H9 (cell line): ENCODE results near the gene NFATC1. TPM values are rescaled to one million over a fixed set of nuclear protein-coding genes. Genes with fewer than 3 reads are reported as not detected.
"Not testable (repeated sequence)": the region's sequence is repeated elsewhere in the genome, so short reads cannot be mapped to it uniquely, and the experiment has no call there.

Experiments used
- DNase-seq: peaks from one replicate; pipeline ENCODE4 v3.0.0-alpha.2; 2017
- H2AFZ ChIP-seq: one replicate; pipeline ENCODE4 v1.6.1; 2013; ENCODE audit warnings: mild to moderate bottlenecking, low read length, control low read depth, moderate library complexity
- H2AK5ac ChIP-seq: 2 replicates; pipeline ENCODE4 v1.6.1; 2013; ENCODE audit warnings: low read length, control low read depth, mixed read lengths; ENCODE audit not compliant: insufficient read length
- H2BK120ac ChIP-seq: one replicate; pipeline ENCODE4 v1.6.1; 2013; ENCODE audit warnings: low read depth, mild to moderate bottlenecking, low read length, control low read depth, inconsistent platforms; ENCODE audit not compliant: poor library complexity, severe bottlenecking
- H2BK12ac ChIP-seq: 2 replicates; pipeline ENCODE4 v1.6.1; 2013; ENCODE audit warnings: low read length, control low read depth, mixed read lengths, low read depth; ENCODE audit not compliant: insufficient read length
- H2BK15ac ChIP-seq: 2 replicates; pipeline ENCODE4 v1.6.1; 2013; ENCODE audit warnings: low read depth, low read length, control low read depth
- H2BK20ac ChIP-seq: one replicate; pipeline ENCODE4 v1.6.1; 2013; ENCODE audit warnings: low read depth, mild to moderate bottlenecking, low read length, control low read depth, inconsistent platforms; ENCODE audit not compliant: poor library complexity, severe bottlenecking
- H2BK5ac ChIP-seq: 2 replicates; pipeline ENCODE4 v1.6.1; 2013; ENCODE audit warnings: low read length, control low read depth, mixed read lengths; ENCODE audit not compliant: insufficient read length
- H3K14ac ChIP-seq: 2 replicates; pipeline ENCODE4 v1.6.1; 2013; ENCODE audit warnings: low read length, control low read depth; ENCODE audit not compliant: insufficient read depth
- H3K18ac ChIP-seq: 2 replicates; pipeline ENCODE4 v1.6.1; 2013; ENCODE audit warnings: low read depth, mild to moderate bottlenecking, mixed read lengths, low read length, control low read depth; ENCODE audit not compliant: insufficient read length
- H3K23ac ChIP-seq: 2 replicates; pipeline ENCODE4 v1.6.1; 2013; ENCODE audit warnings: low read length, control low read depth, mixed read lengths, low read depth; ENCODE audit not compliant: insufficient read length
- H3K23me2 ChIP-seq: 2 replicates; pipeline ENCODE4 v1.6.1; 2013; ENCODE audit warnings: low read depth, mild to moderate bottlenecking, mixed read lengths, low read length, control low read depth; ENCODE audit not compliant: insufficient read length, poor library complexity, severe bottlenecking
- H3K27ac ChIP-seq: 2 replicates; pipeline ENCODE4 v1.5.1; 2013; ENCODE audit warnings: low read length, control low read depth, mixed read lengths, low read depth; ENCODE audit not compliant: insufficient read length
- H3K27me3 ChIP-seq: 2 replicates; pipeline ENCODE4 v1.6.1; 2013; ENCODE audit warnings: low read length, control low read depth, inconsistent platforms; ENCODE audit not compliant: insufficient read depth
- H3K4ac ChIP-seq: 2 replicates; pipeline ENCODE4 v1.6.1; 2013; ENCODE audit warnings: low read depth, mild to moderate bottlenecking, control low read depth, inconsistent platforms, low read length, moderate library complexity
- H3K4me1 ChIP-seq: 2 replicates; pipeline ENCODE4 v1.6.1; 2013; ENCODE audit warnings: low read length, control low read depth, inconsistent platforms; ENCODE audit not compliant: insufficient read depth
- H3K4me2 ChIP-seq: 2 replicates; pipeline ENCODE4 v1.6.1; 2013; ENCODE audit warnings: low read length, control low read depth, mixed read lengths; ENCODE audit not compliant: insufficient read length, insufficient read depth
- H3K56ac ChIP-seq: 2 replicates; pipeline ENCODE4 v1.6.1; 2013; ENCODE audit warnings: low read depth, mild to moderate bottlenecking, mixed read lengths, low read length, control low read depth; ENCODE audit not compliant: insufficient read length
- H3K79me1 ChIP-seq: 2 replicates; pipeline ENCODE4 v1.6.1; 2013; ENCODE audit warnings: low read depth, mild to moderate bottlenecking, moderate library complexity, low read length, control low read depth, inconsistent platforms; ENCODE audit not compliant: insufficient read depth, poor library complexity, severe bottlenecking
- H3K79me2 ChIP-seq: 2 replicates; pipeline ENCODE4 v1.6.1; 2013; ENCODE audit warnings: low read length, control low read depth, inconsistent platforms; ENCODE audit not compliant: insufficient read depth
- H3K9ac ChIP-seq: 2 replicates; pipeline ENCODE4 v1.6.1; 2013; ENCODE audit warnings: low read length, control low read depth, mixed read lengths; ENCODE audit not compliant: insufficient read length; ENCODE audit errors: extremely low read depth
- H3K9me3 ChIP-seq: one replicate; pipeline ENCODE4 v1.6.1; 2013; ENCODE audit warnings: low read depth, low read length, inconsistent platforms; ENCODE audit not compliant: control insufficient read depth
- H3T11ph ChIP-seq: one replicate; pipeline ENCODE4 v1.6.1; 2013; ENCODE audit warnings: mild to moderate bottlenecking, low read length, control low read depth, inconsistent platforms
- H4K20me1 ChIP-seq: one replicate; pipeline ENCODE4 v1.6.1; 2013; ENCODE audit not compliant: control insufficient read depth, insufficient read length, insufficient read depth
- H4K5ac ChIP-seq: 2 replicates; pipeline ENCODE4 v1.6.1; 2013; ENCODE audit warnings: low read depth, mild to moderate bottlenecking, mixed read lengths, low read length, control low read depth; ENCODE audit not compliant: insufficient read length
- H4K8ac ChIP-seq: replicated peaks from 2 replicates; pipeline ENCODE4 v1.6.1; 2013; ENCODE audit warnings: low read length, control low read depth, mixed read lengths, low read depth; ENCODE audit not compliant: insufficient read length
- H4K91ac ChIP-seq: 2 replicates; pipeline ENCODE4 v1.6.1; 2013; ENCODE audit warnings: low read depth, mild to moderate bottlenecking, moderate library complexity, mixed read lengths, low read length, control low read depth; ENCODE audit not compliant: insufficient read length
- H3K27ac Mint-ChIP-seq, 3 experiments: 2 replicates in 2 of 3; 3 replicates in 1 of 3; pipeline ENCODE4 v1.8.0; 2020 to 2021; ENCODE audit warnings: mixed read lengths in 3 of 3, mild to moderate bottlenecking in 1 of 3, moderate library complexity in 1 of 3
- H3K27me3 Mint-ChIP-seq: 2 replicates; pipeline ENCODE4 v1.8.0; 2021; ENCODE audit warnings: low read depth, mild to moderate bottlenecking, moderate library complexity, mixed read lengths
- H3K36me3 Mint-ChIP-seq, 3 experiments: 2 replicates in 2 of 3; 3 replicates in 1 of 3; pipeline ENCODE4 v1.8.0; 2020 to 2021; ENCODE audit warnings: low read depth in 3 of 3, mixed read lengths in 3 of 3; ENCODE audit not compliant: insufficient read depth in 1 of 3
- H3K4me1 Mint-ChIP-seq, 2 experiments: 2 replicates each; pipeline ENCODE4 v1.8.0; 2020; ENCODE audit warnings: mixed read lengths in 2 of 2
- H3K4me3 Mint-ChIP-seq, 2 experiments: 2 replicates in 1 of 2; 3 replicates in 1 of 2; pipeline ENCODE4 v1.8.0; 2020 to 2021; ENCODE audit warnings: mild to moderate bottlenecking in 2 of 2, mixed read lengths in 2 of 2, moderate library complexity in 1 of 2
- H3K9me3 Mint-ChIP-seq, 2 experiments: 2 replicates in 1 of 2; 3 replicates in 1 of 2; pipeline ENCODE4 v1.8.0; 2020; ENCODE audit warnings: mild to moderate bottlenecking in 2 of 2, mixed read lengths in 2 of 2, moderate library complexity in 1 of 2
- WGBS: extraction: QIAGEN DNeasy Blood & Tissue Kit; methylation state at CpG from one replicate; pipeline ENCODE4 v1.1.7; 2013; ENCODE audit warnings: missing lambda C conversion rate, low lambda C conversion rate, mixed read lengths; ENCODE audit not compliant: insufficient read length; ENCODE audit errors: extremely low coverage; 5-methylcytosine and 5-hydroxymethylcytosine counted together
- total RNA-seq: library from RNA; stranded (reverse); gene quantifications from 2 replicates; pipeline ENCODE4 v1.2.1, GENCODE V29; 2021
- TF ChIP-seq, protein P1 (sequence below): fragments of 200-600 bp; sonication (generic); conservative IDR thresholded peaks from 3 replicates; pipeline ENCODE4 v1.8.0; 2021; ENCODE audit warnings: antibody characterized with exemption, mild to moderate bottlenecking

Gene NFATC1
- total RNA-seq, 1 experiment from 2014 or later, result 5.5 TPM

DNA sequence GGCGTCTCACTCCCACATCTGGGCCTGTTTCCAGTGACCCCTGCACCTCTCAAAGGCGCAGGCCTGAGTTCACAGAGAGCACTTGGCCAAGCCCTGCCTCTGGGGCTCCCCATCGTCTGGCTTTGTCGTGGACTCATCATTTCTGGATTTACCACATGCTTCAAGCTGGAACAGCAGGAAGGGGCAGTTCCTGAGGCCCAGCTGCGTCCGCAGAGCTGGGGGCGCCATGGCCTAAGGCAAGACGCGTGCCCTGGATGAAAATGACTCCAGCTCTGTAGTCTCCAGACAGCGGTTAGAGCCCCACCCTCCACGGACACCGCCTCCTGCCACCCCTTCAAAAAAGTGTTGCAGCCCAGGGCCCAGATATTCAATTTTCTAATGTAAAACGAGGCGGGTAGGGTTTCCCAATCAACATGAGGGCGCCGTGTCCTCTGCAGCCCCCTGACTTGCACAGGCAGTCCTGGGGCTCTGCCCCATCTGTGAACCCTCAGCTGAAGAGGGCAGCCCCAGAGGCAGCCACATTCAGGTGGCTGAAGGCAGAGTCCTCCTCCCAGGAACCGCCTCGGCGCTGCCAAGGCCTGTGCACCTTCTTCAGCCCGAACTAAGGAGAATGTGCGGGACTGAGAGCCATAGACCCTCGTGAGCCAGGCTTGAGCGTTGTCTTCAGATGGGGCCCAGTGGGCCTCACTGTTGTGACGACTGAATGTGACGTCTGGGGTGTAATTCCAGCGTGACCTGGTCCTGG is 85.5 kb downstream of the NFATC1 start:
- H3K4me1 Mint-ChIP-seq, result peaks cover 7 to 8% of the 10 kb centered on the region in 2 experiments; a peak in 2 of 4 replicates
- Histone ChIP-seq H3K14ac (no peak overlapping the region; the same call in 1 of the 2 replicates), H2BK12ac (no peak overlapping the region), H3K9ac (no peak overlapping the region), H4K20me1 (peaks cover 3% of the 10 kb centered on the region), H3K79me2 (no peaks in the 10 kb centered on the region), H3K4me1 (no peaks in the 10 kb centered on the region), H3K4me2 (no peak overlapping the region), H3K18ac (no peak overlapping the region), H2BK20ac (no peak overlapping the region), H3K9me3 (no peaks in the 10 kb centered on the region), H2AK5ac (no peak overlapping the region), H3K4ac (no peak overlapping the region), H3T11ph (no peak overlapping the region), H3K23ac (no peak overlapping the region), H3K56ac (no peak overlapping the region), H3K23me2 (no peaks in the 10 kb centered on the region), H3K79me1 (no peaks in the 10 kb centered on the region), H4K91ac (no peak overlapping the region), H2AFZ (no peak overlapping the region), H3K27me3 (no peaks in the 10 kb centered on the region), H4K8ac (no peak overlapping the region), H2BK15ac (no peak overlapping the region), H2BK5ac (no peak overlapping the region), H4K5ac (no peak overlapping the region), H2BK120ac (no peak overlapping the region), H3K27ac (no peak overlapping the region)
- H3K27ac Mint-ChIP-seq, result no peak overlapping the region
- no peaks in the 10 kb centered on the region for H3K27me3 Mint-ChIP-seq
- no peaks in the 10 kb centered on the region; a peak in 1 of 7 replicates for H3K36me3 Mint-ChIP-seq
- H3K4me3 Mint-ChIP-seq, result no peak overlapping the region
- no CpG with 5 or more reads among the region's 26 CpGs for WGBS
- TF ChIP-seq, protein P1, sequence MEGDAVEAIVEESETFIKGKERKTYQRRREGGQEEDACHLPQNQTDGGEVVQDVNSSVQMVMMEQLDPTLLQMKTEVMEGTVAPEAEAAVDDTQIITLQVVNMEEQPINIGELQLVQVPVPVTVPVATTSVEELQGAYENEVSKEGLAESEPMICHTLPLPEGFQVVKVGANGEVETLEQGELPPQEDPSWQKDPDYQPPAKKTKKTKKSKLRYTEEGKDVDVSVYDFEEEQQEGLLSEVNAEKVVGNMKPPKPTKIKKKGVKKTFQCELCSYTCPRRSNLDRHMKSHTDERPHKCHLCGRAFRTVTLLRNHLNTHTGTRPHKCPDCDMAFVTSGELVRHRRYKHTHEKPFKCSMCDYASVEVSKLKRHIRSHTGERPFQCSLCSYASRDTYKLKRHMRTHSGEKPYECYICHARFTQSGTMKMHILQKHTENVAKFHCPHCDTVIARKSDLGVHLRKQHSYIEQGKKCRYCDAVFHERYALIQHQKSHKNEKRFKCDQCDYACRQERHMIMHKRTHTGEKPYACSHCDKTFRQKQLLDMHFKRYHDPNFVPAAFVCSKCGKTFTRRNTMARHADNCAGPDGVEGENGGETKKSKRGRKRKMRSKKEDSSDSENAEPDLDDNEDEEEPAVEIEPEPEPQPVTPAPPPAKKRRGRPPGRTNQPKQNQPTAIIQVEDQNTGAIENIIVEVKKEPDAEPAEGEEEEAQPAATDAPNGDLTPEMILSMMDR, result no peak
- no peaks in the 10 kb centered on the region for H3K9me3 Mint-ChIP-seq
- DNase-seq, result no peak

DNA sequence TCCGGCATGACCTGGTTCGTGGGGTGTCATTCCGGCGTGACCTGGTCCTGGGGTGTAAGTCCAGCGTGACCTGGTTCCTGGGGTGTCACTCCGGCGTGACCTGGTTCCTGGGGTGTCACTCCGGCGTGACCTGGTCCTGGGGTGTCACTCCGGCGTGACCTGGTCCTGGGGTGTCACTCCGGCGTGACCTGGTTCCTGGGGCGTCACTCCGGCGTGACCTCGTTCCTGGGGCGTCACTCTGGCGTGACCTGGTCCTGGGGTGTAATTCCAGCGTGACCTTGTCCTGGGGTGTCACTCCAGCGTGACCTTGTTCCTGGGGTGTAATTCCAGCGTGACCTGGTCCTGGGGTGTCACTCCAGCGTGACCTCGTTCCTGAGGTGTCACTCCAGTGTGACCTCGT is 87.7 kb downstream of the NFATC1 start:
- whole genome bisulfite sequencing, result no CpG with 5 or more reads among the region's 25 CpGs

More for the DNA sequence above, 87.7 kb downstream of the NFATC1 start:
- not testable (repeated sequence) for H4K91ac ChIP-seq, H4K8ac ChIP-seq, H4K5ac ChIP-seq, H2AK5ac ChIP-seq, H3K4me2 ChIP-seq, H3K4me1 ChIP-seq, H3K79me2 ChIP-seq, H3K23me2 ChIP-seq, H3K27ac ChIP-seq, H3T11ph ChIP-seq, H3K18ac ChIP-seq, H3K4me1 Mint-ChIP-seq, H3K9me3 Mint-ChIP-seq, H2AFZ ChIP-seq, H3K79me1 ChIP-seq, H2BK20ac ChIP-seq, H3K4me3 Mint-ChIP-seq, H3K9me3 ChIP-seq, H2BK5ac ChIP-seq, H3K56ac ChIP-seq, H2BK15ac ChIP-seq, H3K4ac ChIP-seq, H3K23ac ChIP-seq, H3K27me3 Mint-ChIP-seq, H2BK120ac ChIP-seq, H4K20me1 ChIP-seq, H3K9ac ChIP-seq, H3K36me3 Mint-ChIP-seq, H2BK12ac ChIP-seq, H3K27me3 ChIP-seq, H3K27ac Mint-ChIP-seq, DNase-seq, H3K14ac ChIP-seq
